SK-N-SH (cell line): ENCODE measurements around the gene SPON1. TPM values are rescaled to one million over a fixed set of nuclear protein-coding genes. Genes with fewer than 3 reads are reported as not detected.

Experiments used
- CTCF ChIA-PET: fragments of 300-600, 350-600 bp; formaldehyde crosslinking; extraction: SDS; loops from one replicate; lab custom pipeline; 2021; lab: Yijun Ruan, JAX
- POLR2A ChIA-PET: fragments of 350-600 bp; sonication (Branson Sonifier 250); formaldehyde crosslinking; extraction: SDS; loops from one replicate; lab custom pipeline; 2020; ENCODE audit warnings: antibody characterized with exemption, inconsistent platforms; lab: Yijun Ruan, JAX
- DNase-seq: peaks from one replicate; pipeline ENCODE4 v3.0.0; 2012
- H2AFZ ChIP-seq: fragments of 200-600 bp; sonication (generic); 2 replicates; pipeline ENCODE4 v1.8.1; 2016; ENCODE audit warnings: antibody characterized with exemption, mild to moderate bottlenecking, low read depth
- H3F3A ChIP-seq: fragments of 200-600 bp; sonication (generic); replicated peaks from 2 replicates; pipeline ENCODE3; 2016; ENCODE audit warnings: antibody characterized with exemption, mild to moderate bottlenecking; ENCODE audit not compliant: insufficient read depth
- H3K27ac ChIP-seq, 2 experiments: fragments of 200-500 bp in 1 of 2; fragments of 200-600 bp in 1 of 2; sonication (Bioruptor generic) in 1 of 2; sonication (generic), shearing (Covaris generic) in 1 of 2; 2 replicates each; pipeline versions ENCODE4 v1.5.1 to v1.6.1; 2014 to 2016; ENCODE audit warnings: low read depth in 2 of 2, inconsistent platforms in 1 of 2, low read length in 1 of 2, mild to moderate bottlenecking in 1 of 2, mixed read lengths in 1 of 2
- H3K27me3 ChIP-seq: fragments of 200-600 bp; sonication (generic), shearing (Covaris generic); 2 replicates; pipeline ENCODE4 v1.6.1; 2016; ENCODE audit warnings: mixed run types; ENCODE audit not compliant: insufficient read depth
- H3K36me3 ChIP-seq, 2 experiments: fragments of 200-500 bp in 1 of 2; fragments of 200-600 bp in 1 of 2; sonication (Bioruptor generic) in 1 of 2; sonication (generic) in 1 of 2; replicated peaks in 1 of 2; 2 replicates each; pipeline versions ENCODE3 to v1.5.1; 2014 to 2016; ENCODE audit warnings: low read length in 1 of 2, mild to moderate bottlenecking in 1 of 2; ENCODE audit not compliant: insufficient read depth in 2 of 2, control insufficient read depth in 1 of 2
- H3K4me1 ChIP-seq, 2 experiments: fragments of 200-500 bp in 1 of 2; fragments of 200-600 bp in 1 of 2; sonication (Bioruptor generic) in 1 of 2; sonication (generic), shearing (Covaris generic) in 1 of 2; 2 replicates each; pipeline versions ENCODE4 v1.5.1 to v1.6.1; 2014 to 2016; ENCODE audit warnings: low read depth in 1 of 2, low read length in 1 of 2, mixed run types in 1 of 2; ENCODE audit not compliant: insufficient read depth in 2 of 2, control insufficient read depth in 1 of 2
- H3K4me2 ChIP-seq: fragments of 200-600 bp; sonication (generic), shearing (Covaris generic); 2 replicates; pipeline ENCODE4 v1.6.1; 2017; ENCODE audit warnings: mixed run types
- H3K4me3 ChIP-seq, 2 experiments: fragments of 200-500 bp in 1 of 2; fragments of 200-600 bp in 1 of 2; sonication (Bioruptor generic) in 1 of 2; sonication (generic), shearing (Covaris generic) in 1 of 2; 2 replicates each; pipeline versions ENCODE4 v1.5.1 to v1.8.1; 2014 to 2016; ENCODE audit warnings: low read depth in 2 of 2, inconsistent platforms in 1 of 2, low read length in 1 of 2, mild to moderate bottlenecking in 1 of 2, mixed read lengths in 1 of 2, moderate library complexity in 1 of 2
- H3K79me2 ChIP-seq: fragments of 200-600 bp; sonication (generic); 2 replicates; pipeline ENCODE4 v1.8.1; 2017; ENCODE audit warnings: mild to moderate bottlenecking; ENCODE audit not compliant: insufficient read depth
- H3K9ac ChIP-seq: fragments of 200-600 bp; sonication (generic); 2 replicates; pipeline ENCODE4 v1.6.1; 2017; ENCODE audit warnings: mixed run types
- H3K9me2 ChIP-seq: fragments of 200-600 bp; sonication (generic); 2 replicates; pipeline ENCODE4 v1.6.1; 2017; ENCODE audit warnings: mixed run types
- H3K9me3 ChIP-seq: fragments of 200-600 bp; sonication (generic); 2 replicates; pipeline ENCODE4 v1.6.1; 2017; ENCODE audit warnings: mixed run types, mild to moderate bottlenecking, moderate library complexity
- H4K20me1 ChIP-seq: fragments of 200-600 bp; sonication (generic); 2 replicates; pipeline ENCODE4 v1.6.1; 2017; ENCODE audit warnings: mild to moderate bottlenecking, mixed run types; ENCODE audit not compliant: insufficient read depth
- CHD2 ChIP-seq: fragments of 150-350 bp; IDR thresholded peaks from 2 replicates; pipeline ENCODE4 v1.6.1; 2018; ENCODE audit warnings: low read length; ENCODE audit not compliant: partially characterized antibody
- EP300 ChIP-seq, 2 experiments: IDR thresholded peaks; 2 replicates each; pipeline versions ENCODE4 v1.4.0 to v1.6.1; 2012; ENCODE audit warnings: borderline replicate concordance in 1 of 2, low read depth in 1 of 2, low read length in 1 of 2
- EZH2phosphoT487 ChIP-seq: fragments of 200-600 bp; sonication (generic); IDR thresholded peaks from 2 replicates; pipeline ENCODE4 v1.6.1; 2017; ENCODE audit warnings: low read depth, mixed run types, mild to moderate bottlenecking, antibody characterized with exemption, moderate library complexity, borderline replicate concordance
- FOSL2 ChIP-seq: IDR thresholded peaks from 2 replicates; pipeline ENCODE4 v1.4.0; 2012; ENCODE audit warnings: low read depth, mild to moderate bottlenecking, moderate library complexity, borderline replicate concordance
- FOXM1 ChIP-seq: IDR thresholded peaks from 2 replicates; pipeline ENCODE4 v1.4.0; 2012; ENCODE audit warnings: low read depth, mild to moderate bottlenecking
- GATA2 ChIP-seq: sonication (generic); formaldehyde crosslinking; IDR thresholded peaks from 2 replicates; pipeline ENCODE4 v1.5.0; 2020; ENCODE audit warnings: mild to moderate bottlenecking, missing genetic modification reagents
- JUND ChIP-seq: IDR thresholded peaks from 2 replicates; pipeline ENCODE4 v1.4.0; 2012
- MAX ChIP-seq: IDR thresholded peaks from 2 replicates; pipeline ENCODE4 v1.4.0; 2012; ENCODE audit warnings: low read depth
- MXI1 ChIP-seq: IDR thresholded peaks from 2 replicates; pipeline ENCODE4 v1.6.1; 2012; ENCODE audit warnings: mild to moderate bottlenecking, low read depth, low read length, improper control_type of control experiment
- NRF1 ChIP-seq: IDR thresholded peaks from 2 replicates; pipeline ENCODE4 v1.6.1; 2012; ENCODE audit warnings: low read depth, mild to moderate bottlenecking, low read length
- PBX3 ChIP-seq: IDR thresholded peaks from 2 replicates; pipeline ENCODE4; 2012
- RAD21 ChIP-seq: IDR thresholded peaks from 2 replicates; pipeline ENCODE4 v1.6.1; 2012; ENCODE audit warnings: mild to moderate bottlenecking, low read length
- RXRA ChIP-seq: IDR thresholded peaks from 2 replicates; pipeline ENCODE4 v1.4.0; 2012; ENCODE audit warnings: low read depth, mild to moderate bottlenecking, borderline replicate concordance
- SIN3A ChIP-seq: IDR thresholded peaks from 2 replicates; pipeline ENCODE4 v1.6.1; 2012; ENCODE audit warnings: low read depth, mild to moderate bottlenecking, low read length, moderate library complexity, borderline replicate concordance
- SMC3 ChIP-seq: IDR thresholded peaks from 2 replicates; pipeline ENCODE4 v1.6.1; 2012; ENCODE audit warnings: low read depth, low read length, improper control_type of control experiment
- TAF1 ChIP-seq: IDR thresholded peaks from 2 replicates; pipeline ENCODE4 v1.6.1; 2012; ENCODE audit warnings: low read depth, mild to moderate bottlenecking, low read length, moderate library complexity, borderline replicate concordance
- TCF12 ChIP-seq: IDR thresholded peaks from 2 replicates; pipeline ENCODE4 v1.4.0; 2012
- TEAD4 ChIP-seq: IDR thresholded peaks from 2 replicates; pipeline ENCODE4 v1.4.0; 2012; ENCODE audit warnings: mild to moderate bottlenecking, borderline replicate concordance; ENCODE audit not compliant: insufficient read depth
- YY1 ChIP-seq: IDR thresholded peaks from 2 replicates; pipeline ENCODE4 v1.4.0; 2012; ENCODE audit warnings: low read depth, mild to moderate bottlenecking
- ZBTB33 ChIP-seq: IDR thresholded peaks from 2 replicates; pipeline ENCODE4 v1.4.0; 2012; ENCODE audit warnings: low read depth, borderline replicate concordance
- WGBS: methylation state at CpG from one replicate; pipeline ENCODE4 v1.1.6; 2017; ENCODE audit warnings: low lambda C conversion rate; 5-methylcytosine and 5-hydroxymethylcytosine counted together
- polyA plus RNA-seq, 3 experiments: library from polyadenylated mRNA; depleted of rRNA; stranded (reverse); fragments of >200 nt; gene quantifications; 2 replicates each; pipeline ENCODE4 v1.2.3, GENCODE V29; 2012
- TF ChIP-seq, protein P1 (sequence below): fragments of 200-600 bp; sonication (generic); IDR thresholded peaks from 2 replicates; pipeline ENCODE4 v1.6.1; 2017; ENCODE audit warnings: antibody characterized with exemption, mild to moderate bottlenecking, moderate library complexity
- TF ChIP-seq, protein P2 (sequence below): fragments of 150-350 bp; IDR thresholded peaks from 2 replicates; pipeline ENCODE4 v1.6.1; 2017; ENCODE audit warnings: antibody characterized with exemption, low read length, low read depth, borderline replicate concordance

Gene SPON1
- polyA plus RNA-seq, 1 of the 3 experiments (the other 2 are of a cell fraction) = not detected

DNA sequence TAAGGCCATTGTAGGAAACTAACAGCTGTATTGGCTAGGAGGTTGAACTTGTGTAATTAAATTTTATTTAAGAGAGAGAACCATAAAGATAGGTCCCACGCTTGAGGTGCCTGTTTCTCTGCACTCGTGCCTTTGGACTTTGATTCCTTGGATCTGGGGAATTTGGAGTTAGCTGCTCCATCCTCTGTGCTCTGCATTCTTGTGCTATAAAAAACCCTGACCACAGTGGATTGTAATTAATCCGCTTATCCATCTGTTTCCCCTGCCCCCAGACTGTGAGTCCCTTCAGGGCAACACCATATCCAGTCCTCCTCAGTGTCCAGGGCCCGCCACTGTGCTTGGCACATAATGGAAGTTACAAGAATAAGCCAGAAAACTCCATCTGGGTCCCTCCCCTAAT, 169.8 kb downstream of the SPON1 start:
- H3K4me2 ChIP-seq = no peak overlapping the region
- no peak overlapping the region for H3K27ac ChIP-seq
- no peak overlapping the region for H2AFZ ChIP-seq
- 13% methylated on average over 4 of the region's 4 CpGs for WGBS
- H3K4me3 ChIP-seq = no peak overlapping the region
- peak; percentile 44 for DNase-seq
- TF ChIP-seq, protein P1, sequence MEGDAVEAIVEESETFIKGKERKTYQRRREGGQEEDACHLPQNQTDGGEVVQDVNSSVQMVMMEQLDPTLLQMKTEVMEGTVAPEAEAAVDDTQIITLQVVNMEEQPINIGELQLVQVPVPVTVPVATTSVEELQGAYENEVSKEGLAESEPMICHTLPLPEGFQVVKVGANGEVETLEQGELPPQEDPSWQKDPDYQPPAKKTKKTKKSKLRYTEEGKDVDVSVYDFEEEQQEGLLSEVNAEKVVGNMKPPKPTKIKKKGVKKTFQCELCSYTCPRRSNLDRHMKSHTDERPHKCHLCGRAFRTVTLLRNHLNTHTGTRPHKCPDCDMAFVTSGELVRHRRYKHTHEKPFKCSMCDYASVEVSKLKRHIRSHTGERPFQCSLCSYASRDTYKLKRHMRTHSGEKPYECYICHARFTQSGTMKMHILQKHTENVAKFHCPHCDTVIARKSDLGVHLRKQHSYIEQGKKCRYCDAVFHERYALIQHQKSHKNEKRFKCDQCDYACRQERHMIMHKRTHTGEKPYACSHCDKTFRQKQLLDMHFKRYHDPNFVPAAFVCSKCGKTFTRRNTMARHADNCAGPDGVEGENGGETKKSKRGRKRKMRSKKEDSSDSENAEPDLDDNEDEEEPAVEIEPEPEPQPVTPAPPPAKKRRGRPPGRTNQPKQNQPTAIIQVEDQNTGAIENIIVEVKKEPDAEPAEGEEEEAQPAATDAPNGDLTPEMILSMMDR = no peak
- TF ChIP-seq RXRA = no peak
- TF ChIP-seq MAX = no peak
- no peak for TF ChIP-seq TEAD4
- TF ChIP-seq, protein P2, sequence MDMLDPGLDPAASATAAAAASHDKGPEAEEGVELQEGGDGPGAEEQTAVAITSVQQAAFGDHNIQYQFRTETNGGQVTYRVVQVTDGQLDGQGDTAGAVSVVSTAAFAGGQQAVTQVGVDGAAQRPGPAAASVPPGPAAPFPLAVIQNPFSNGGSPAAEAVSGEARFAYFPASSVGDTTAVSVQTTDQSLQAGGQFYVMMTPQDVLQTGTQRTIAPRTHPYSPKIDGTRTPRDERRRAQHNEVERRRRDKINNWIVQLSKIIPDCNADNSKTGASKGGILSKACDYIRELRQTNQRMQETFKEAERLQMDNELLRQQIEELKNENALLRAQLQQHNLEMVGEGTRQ = no peak
- TF ChIP-seq EP300 (IDR thresholded peaks at IDR 0.05; ENCODE audit: borderline replicate concordance in 1 of 2, low read depth in 1 of 2, low read length in 1 of 2) = peak in 1 of 2 experiments; percentile 14; a peak in 1 of 4 replicates
- TF ChIP-seq, all 33 proteins: peak for 1
- no peak overlapping the region for H3K9ac ChIP-seq
- no peaks in the 10 kb centered on the region for H3K9me2 ChIP-seq
- no peaks in the 10 kb centered on the region for H3K36me3 ChIP-seq
- peaks cover 0 to 25% of the 10 kb centered on the region in 2 experiments; a peak in 1 of 4 replicates for H3K4me1 ChIP-seq
- no peaks in the 10 kb centered on the region for H3K79me2 ChIP-seq
- H3F3A ChIP-seq = no peaks in the 10 kb centered on the region
- no peaks in the 10 kb centered on the region for H3K9me3 ChIP-seq
- POLR2A ChIA-PET = no interaction called here
- H4K20me1 ChIP-seq = no peaks in the 10 kb centered on the region
- H3K27me3 ChIP-seq = no peaks in the 10 kb centered on the region; the same call in 1 of the 2 replicates
- CTCF ChIA-PET = interaction anchor here (1.1 kb wide), 1 partner anchor 18 kb away, joined by 3 read pairs; no protein-coding TSS in a partner anchor

- no peaks in the 10 kb centered on the region for H3K9me3 ChIP-seq
- H3K9me2 ChIP-seq = no peaks in the 10 kb centered on the region
- no peak overlapping the region for H2AFZ ChIP-seq
- no peak for DNase-seq
- WGBS = 21% methylated on average over 4 of the region's 4 CpGs
- H3K4me1 ChIP-seq = peaks cover 0 to 25% of the 10 kb centered on the region in 2 experiments; a peak in 1 of 4 replicates
- no peaks in the 10 kb centered on the region; the same call in 1 of the 2 replicates for H3K27me3 ChIP-seq
- POLR2A ChIA-PET = no interaction called here
- H3K36me3 ChIP-seq = no peaks in the 10 kb centered on the region
- H3K4me2 ChIP-seq = no peak overlapping the region
- no peak overlapping the region for H3K9ac ChIP-seq
- H3K4me3 ChIP-seq = no peak overlapping the region
- H4K20me1 ChIP-seq = no peaks in the 10 kb centered on the region
- H3K27ac ChIP-seq = no peak overlapping the region
- H3K79me2 ChIP-seq = no peaks in the 10 kb centered on the region
- no peaks in the 10 kb centered on the region for H3F3A ChIP-seq
- CTCF ChIA-PET = no interaction called here
- TF ChIP-seq RXRA = no peak
- no peak for TF ChIP-seq SIN3A
- TF ChIP-seq EZH2phosphoT487 = no peak
- no peak for TF ChIP-seq MXI1
- TF ChIP-seq MAX = no peak
- no peak for TF ChIP-seq SMC3
- TF ChIP-seq TEAD4 = no peak
- no peak for TF ChIP-seq YY1
- no peak for TF ChIP-seq ZBTB33
- no peak for TF ChIP-seq FOXM1
- no peak for TF ChIP-seq FOSL2
- TF ChIP-seq PBX3 = no peak
- TF ChIP-seq TAF1 = no peak
- no peak for TF ChIP-seq TCF12
- TF ChIP-seq CHD2 = no peak
- TF ChIP-seq NRF1 = no peak
- no peak for TF ChIP-seq RAD21
- TF ChIP-seq GATA2 (CRISPR knock-in tag) = no peak
- TF ChIP-seq JUND = no peak
These were observed 170.9 kb downstream of the SPON1 start for GRCh38 chr11:14133381-14133780.
